Kidney epithelial cell (primary cell): ENCODE measurements around the gene RGS13. TPM values are rescaled to one million over a fixed set of nuclear protein-coding genes. Genes with fewer than 3 reads are reported as not detected.
A peak's percentile ranks its signal among the peaks of the same experiment; 100 is the strongest.

Experiments used
- DNase-seq: peaks from one replicate; pipeline ENCODE4 v3.0.0-alpha.2; 2010; ENCODE audit warnings: low read depth
- H3K27me3 ChIP-seq: 2 replicates; pipeline ENCODE4 v1.6.0; 2011; ENCODE audit warnings: low read length; ENCODE audit not compliant: control insufficient read depth, insufficient read depth
- H3K36me3 ChIP-seq: 2 replicates; pipeline ENCODE4 v1.5.1; 2011; ENCODE audit warnings: low read length; ENCODE audit not compliant: control insufficient read depth, insufficient read depth
- H3K4me3 ChIP-seq: 2 replicates; pipeline ENCODE4 v1.5.1; 2011; ENCODE audit warnings: low read depth, mild to moderate bottlenecking, control low read depth, low read length
- total RNA-seq: library from RNA; depleted of rRNA; stranded (reverse); fragments of >200 nt; gene quantifications from 2 replicates; pipeline ENCODE4 v1.2.3, GENCODE V29; 2015
- TF ChIP-seq, protein P1 (sequence below): IDR thresholded peaks from 2 replicates; pipeline ENCODE4 v1.5.1; 2011; ENCODE audit warnings: mild to moderate bottlenecking, moderate library complexity, low read length, control low read depth, inconsistent platforms; ENCODE audit not compliant: insufficient read depth, poor library complexity, severe bottlenecking

RGS13 gene
- total RNA-seq, 1 donor from 2014 or later: not detected

GRCh38 chr1:192702212-192702902, 66.4 kb downstream of the RGS13 start:
- DNase-seq: peak; percentile 31
- Histone ChIP-seq H3K27me3 (no peaks in the 10 kb centered on the region), H3K4me3 (no peak overlapping the region), H3K36me3 (no peaks in the 10 kb centered on the region)
- TF ChIP-seq, protein P1, sequence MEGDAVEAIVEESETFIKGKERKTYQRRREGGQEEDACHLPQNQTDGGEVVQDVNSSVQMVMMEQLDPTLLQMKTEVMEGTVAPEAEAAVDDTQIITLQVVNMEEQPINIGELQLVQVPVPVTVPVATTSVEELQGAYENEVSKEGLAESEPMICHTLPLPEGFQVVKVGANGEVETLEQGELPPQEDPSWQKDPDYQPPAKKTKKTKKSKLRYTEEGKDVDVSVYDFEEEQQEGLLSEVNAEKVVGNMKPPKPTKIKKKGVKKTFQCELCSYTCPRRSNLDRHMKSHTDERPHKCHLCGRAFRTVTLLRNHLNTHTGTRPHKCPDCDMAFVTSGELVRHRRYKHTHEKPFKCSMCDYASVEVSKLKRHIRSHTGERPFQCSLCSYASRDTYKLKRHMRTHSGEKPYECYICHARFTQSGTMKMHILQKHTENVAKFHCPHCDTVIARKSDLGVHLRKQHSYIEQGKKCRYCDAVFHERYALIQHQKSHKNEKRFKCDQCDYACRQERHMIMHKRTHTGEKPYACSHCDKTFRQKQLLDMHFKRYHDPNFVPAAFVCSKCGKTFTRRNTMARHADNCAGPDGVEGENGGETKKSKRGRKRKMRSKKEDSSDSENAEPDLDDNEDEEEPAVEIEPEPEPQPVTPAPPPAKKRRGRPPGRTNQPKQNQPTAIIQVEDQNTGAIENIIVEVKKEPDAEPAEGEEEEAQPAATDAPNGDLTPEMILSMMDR: no peak

DNA sequence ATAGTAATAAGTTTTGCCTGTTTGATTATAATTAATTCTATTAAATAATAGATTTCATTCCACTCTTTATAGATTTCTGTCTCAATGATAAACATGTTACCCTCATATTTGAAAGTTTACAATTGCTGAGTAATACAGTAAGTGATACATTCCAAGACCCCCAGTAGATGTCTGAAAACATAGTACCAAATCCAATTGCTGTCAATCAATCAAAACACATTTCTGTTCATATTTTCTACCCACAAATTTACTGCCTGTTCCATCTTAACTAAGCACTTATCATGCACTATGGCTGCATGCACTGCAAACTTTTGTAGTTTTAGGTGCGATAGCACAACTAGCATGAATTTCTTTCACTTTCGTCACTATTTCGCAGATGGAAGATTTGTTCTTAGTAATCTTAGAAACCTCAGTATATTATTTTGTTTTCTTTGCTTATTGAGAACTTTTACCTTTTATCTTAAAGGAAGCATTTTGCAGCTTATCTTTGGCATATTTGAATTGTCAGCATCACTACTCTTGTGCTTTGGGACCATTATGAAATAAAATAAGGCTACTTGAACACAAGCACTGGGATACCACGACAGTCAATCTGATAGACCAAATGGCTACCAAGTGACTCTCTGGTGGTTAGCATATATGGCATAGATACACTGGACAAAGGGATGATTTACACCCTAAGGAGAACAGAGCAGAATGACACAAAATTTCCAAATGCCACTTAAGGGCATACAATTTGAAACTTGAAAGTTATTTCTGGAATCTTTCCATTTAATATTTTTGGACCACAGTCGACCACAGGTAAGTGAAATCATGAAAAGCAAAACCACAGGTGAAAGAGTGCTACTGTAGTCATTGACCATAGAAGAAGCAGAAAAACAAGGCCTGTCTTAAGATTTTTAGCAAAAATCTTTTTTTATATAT, 67.6 kb downstream of the RGS13 start:
- TF ChIP-seq, protein P1: no peak
- DNase-seq: no peak
- Histone ChIP-seq H3K36me3 (no peaks in the 10 kb centered on the region), H3K27me3 (no peaks in the 10 kb centered on the region), H3K4me3 (no peak overlapping the region)

DNA sequence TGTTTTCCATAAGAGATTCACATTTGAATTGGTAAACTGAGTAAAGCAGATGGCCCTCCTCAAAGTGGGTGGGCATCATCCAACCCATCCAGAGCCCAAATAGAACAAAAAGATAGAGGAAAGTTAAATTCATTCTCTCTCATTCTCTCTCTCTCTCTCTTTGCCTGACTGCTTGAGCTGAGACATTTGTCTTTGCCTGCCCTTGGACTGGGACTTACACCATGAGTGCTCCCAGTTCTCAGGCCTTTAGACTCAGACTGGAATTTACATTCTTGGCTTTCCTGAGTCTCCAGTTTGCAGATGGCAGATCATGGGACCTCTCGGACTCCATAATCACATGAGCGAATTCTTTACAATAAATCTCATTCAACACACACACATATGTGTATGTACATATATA, 69.6 kb downstream of the RGS13 start:
- Histone ChIP-seq H3K4me3 (no peak overlapping the region), H3K27me3 (no peaks in the 10 kb centered on the region), H3K36me3 (no peaks in the 10 kb centered on the region)
- no peak for DNase-seq
- TF ChIP-seq, protein P1: no peak

GRCh38 chr1:192706936-192707335, 71.0 kb downstream of the RGS13 start:
- no peaks in the 10 kb centered on the region for H3K27me3 ChIP-seq
- H3K4me3 ChIP-seq: no peak overlapping the region
- no peaks in the 10 kb centered on the region for H3K36me3 ChIP-seq
- DNase-seq: no peak
- TF ChIP-seq, protein P1: no peak

DNA sequence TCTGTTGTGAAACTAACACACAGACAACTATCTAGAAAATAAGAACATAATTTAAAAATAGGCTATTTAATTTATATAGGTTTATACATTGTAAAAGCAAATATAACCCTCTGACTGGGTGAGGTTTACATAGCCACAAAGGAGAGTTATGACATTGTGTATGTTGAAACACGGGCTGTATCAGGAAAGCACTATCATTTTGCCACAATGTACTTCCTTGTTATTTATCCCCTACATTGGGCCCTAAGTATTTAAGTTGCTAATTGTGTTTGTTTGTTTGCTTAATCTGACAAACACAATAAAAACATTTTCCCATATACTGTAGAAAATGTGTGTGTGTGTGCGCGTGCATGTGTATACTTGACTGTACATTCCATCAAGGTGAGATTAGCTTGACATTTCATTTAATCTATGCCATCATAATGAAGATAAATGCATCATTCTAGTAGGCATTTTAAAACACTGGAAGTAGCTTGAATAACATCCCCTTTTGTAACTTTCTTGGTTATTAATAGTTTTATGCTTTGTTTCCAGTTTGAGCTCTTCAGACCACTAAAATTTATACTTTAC, 72.1 kb downstream of the RGS13 start:
- H3K36me3 ChIP-seq: no peaks in the 10 kb centered on the region
- H3K27me3 ChIP-seq: no peaks in the 10 kb centered on the region
- DNase-seq: no peak
- TF ChIP-seq, protein P1: no peak
- no peak overlapping the region for H3K4me3 ChIP-seq
